GM23338 (cell line): ENCODE data around the gene RSPRY1. TPM values are rescaled to one million over a fixed set of nuclear protein-coding genes. Genes with fewer than 3 reads are reported as not detected.

Experiments used
- ATAC-seq: fragments of 200-7000 bp; cut with Tn5 transposase; 3 replicates; pipeline ENCODE4 v1.9.1; 2020
- DNase-seq: peaks from one replicate; pipeline ENCODE4 v3.0.0-alpha.2; 2015; ENCODE audit warnings: low spot score
- H2AFZ ChIP-seq: fragments of 200-600 bp; sonication (generic); 2 replicates; pipeline ENCODE4 v1.8.0; 2016; ENCODE audit warnings: antibody characterized with exemption, mild to moderate bottlenecking, moderate library complexity
- H3F3A ChIP-seq: fragments of 200-600 bp; sonication (generic); replicated peaks from 2 replicates; pipeline ENCODE4 v1.8.0; 2017; ENCODE audit warnings: antibody characterized with exemption, mixed run types, low read depth
- H3K27ac ChIP-seq: fragments of 200-600 bp; sonication (generic); 2 replicates; pipeline ENCODE4 v1.6.1; 2016; ENCODE audit warnings: low read depth
- H3K27me3 ChIP-seq: fragments of 200-600 bp; sonication (generic); 2 replicates; pipeline ENCODE4 v1.8.0; 2016; ENCODE audit warnings: mild to moderate bottlenecking, mixed run types, moderate library complexity; ENCODE audit not compliant: insufficient read depth
- H3K36me3 ChIP-seq: fragments of 200-600 bp; sonication (generic); 2 replicates; pipeline ENCODE4 v1.8.0; 2016; ENCODE audit warnings: mild to moderate bottlenecking; ENCODE audit not compliant: insufficient read depth
- H3K4me1 ChIP-seq: fragments of 200-600 bp; sonication (generic); 2 replicates; pipeline ENCODE4 v1.8.0; 2016; ENCODE audit warnings: mild to moderate bottlenecking, moderate library complexity; ENCODE audit not compliant: insufficient read depth
- H3K4me2 ChIP-seq: fragments of 200-600 bp; sonication (generic); 2 replicates; pipeline ENCODE4 v1.7.1; 2017; ENCODE audit warnings: mixed run types
- H3K4me3 ChIP-seq: fragments of 200-600 bp; sonication (generic); 2 replicates; pipeline ENCODE4 v1.6.1; 2016; ENCODE audit warnings: mixed run types
- H3K79me2 ChIP-seq: fragments of 200-600 bp; sonication (generic); replicated peaks from 2 replicates; pipeline ENCODE4 v1.8.0; 2017; ENCODE audit warnings: mild to moderate bottlenecking; ENCODE audit not compliant: insufficient read depth
- H3K9me2 ChIP-seq: fragments of 200-600 bp; sonication (generic); 2 replicates; pipeline ENCODE4 v1.8.0; 2017; ENCODE audit not compliant: insufficient read depth
- H4K20me1 ChIP-seq: fragments of 200-600 bp; sonication (generic); replicated peaks from 2 replicates; pipeline ENCODE4 v1.8.0; 2017; ENCODE audit warnings: mild to moderate bottlenecking; ENCODE audit not compliant: insufficient read depth
- H3K27ac Mint-ChIP-seq: 2 replicates; pipeline ENCODE4 v1.8.0; 2020; ENCODE audit warnings: inconsistent platforms, mild to moderate bottlenecking, moderate library complexity, mixed read lengths
- H3K27me3 Mint-ChIP-seq: 3 replicates; pipeline ENCODE4 v1.8.0; 2022; ENCODE audit warnings: low read depth, mild to moderate bottlenecking, moderate library complexity, mixed read lengths, inconsistent platforms; ENCODE audit not compliant: insufficient read depth, poor library complexity
- H3K36me3 Mint-ChIP-seq: 3 replicates; pipeline ENCODE4 v1.8.0; 2021; ENCODE audit warnings: low read depth, mild to moderate bottlenecking, inconsistent platforms, moderate library complexity, mixed read lengths
- H3K4me1 Mint-ChIP-seq: 3 replicates; pipeline ENCODE4 v1.8.0; 2020; ENCODE audit warnings: mild to moderate bottlenecking, inconsistent platforms, mixed read lengths
- H3K4me3 Mint-ChIP-seq: 3 replicates; pipeline ENCODE4 v1.8.0; 2021; ENCODE audit warnings: moderate library complexity, mild to moderate bottlenecking, inconsistent platforms, mixed read lengths
- H3K9me3 Mint-ChIP-seq: 3 replicates; pipeline ENCODE4 v1.8.0; 2020; ENCODE audit warnings: moderate library complexity, mild to moderate bottlenecking, inconsistent platforms, mixed read lengths
- EZH2 ChIP-seq: fragments of 200-600 bp; sonication (generic); IDR thresholded peaks from one replicate; pipeline ENCODE4 v1.8.0; 2017; ENCODE audit warnings: antibody characterized with exemption, mild to moderate bottlenecking, low read depth; ENCODE audit not compliant: unreplicated experiment
- JUNB ChIP-seq: IDR thresholded peaks from one replicate; pipeline ENCODE4 v1.6.1; 2016; ENCODE audit warnings: antibody characterized with exemption; ENCODE audit not compliant: unreplicated experiment
- NANOG ChIP-seq: IDR thresholded peaks from 2 replicates; pipeline ENCODE4 v1.6.1; 2016; ENCODE audit warnings: antibody characterized with exemption, borderline replicate concordance
- POLR2AphosphoS5 ChIP-seq: IDR thresholded peaks from 2 replicates; pipeline ENCODE4 v1.6.1; 2016; ENCODE audit warnings: antibody characterized with exemption, low read depth
- STAT1 ChIP-seq: IDR thresholded peaks from one replicate; pipeline ENCODE4 v1.6.1; 2016; ENCODE audit warnings: antibody characterized with exemption; ENCODE audit not compliant: unreplicated experiment
- ZNF114 ChIP-seq: fragments of 250-450 bp; sonication (Bioruptor Pico); IDR thresholded peaks from 2 replicates; pipeline ENCODE4 v1.5.0; 2020; ENCODE audit warnings: mild to moderate bottlenecking, moderate library complexity
- ZNF331 ChIP-seq: fragments of 250-450 bp; sonication (Bioruptor Pico); IDR thresholded peaks from 2 replicates; pipeline ENCODE4 v1.5.0; 2020; ENCODE audit warnings: low read depth, mild to moderate bottlenecking, moderate library complexity
- polyA plus RNA-seq: library from polyadenylated mRNA; unstranded; fragments of >200 nt; fragmentation: Nextera tagmentation; extraction: Ambion mirVana; gene quantifications from 2 replicates; pipeline ENCODE4 v1.2.1, GENCODE V29; 2016
- total RNA-seq: library from RNA; depleted of rRNA; stranded (reverse); fragments of >200 nt; shearing (Covaris generic); gene quantifications from 2 replicates; pipeline ENCODE4 v1.2.3, GENCODE V29; 2014
- TF ChIP-seq, protein P1 (sequence below): fragments of 250-450 bp; sonication (Bioruptor Pico); IDR thresholded peaks from 2 replicates; pipeline ENCODE4 v1.5.0; 2020; ENCODE audit warnings: mild to moderate bottlenecking, moderate library complexity
- TF ChIP-seq, protein P2 (sequence below), 2 experiments: fragments of 200-600 bp in 1 of 2; sonication (generic) in 1 of 2; conservative IDR thresholded peaks; 2 replicates each; pipeline versions ENCODE4 v1.5.1 to v1.6.1; 2016 to 2017; ENCODE audit warnings: antibody characterized with exemption in 2 of 2, low read depth in 2 of 2, mild to moderate bottlenecking in 2 of 2, moderate library complexity in 1 of 2

The RSPRY1 gene
- total and polyA plus RNA-seq, 2 experiments from 2014 or later = 25.8 to 35.9 TPM

DNA sequence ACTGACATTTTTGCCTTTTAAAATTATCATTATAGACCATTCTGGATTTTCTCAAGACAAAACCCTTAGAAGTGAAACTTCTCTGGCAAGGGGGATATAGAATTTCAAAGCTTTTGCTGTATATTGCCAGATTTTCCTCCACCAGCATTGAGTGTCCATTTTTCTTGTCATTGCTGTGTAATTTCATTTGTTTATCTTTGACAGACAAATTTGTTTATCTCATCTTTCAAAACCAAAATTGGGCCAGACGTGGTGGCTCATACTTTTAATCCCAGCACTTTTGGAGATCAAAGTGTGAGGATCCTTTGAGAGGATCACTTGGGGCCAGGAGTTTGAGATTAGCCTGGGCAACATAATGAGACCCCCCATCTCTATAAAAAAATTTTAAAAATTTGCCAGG, 43.0 kb downstream of the RSPRY1 start:
- no peak for DNase-seq
- H3K4me3 Mint-ChIP-seq = no peak overlapping the region
- Histone ChIP-seq H2AFZ (no peak overlapping the region), H3F3A (no peaks in the 10 kb centered on the region), H3K4me1 (no peaks in the 10 kb centered on the region), H3K4me2 (no peak overlapping the region), H3K27ac (no peak overlapping the region), H3K36me3 (peaks cover 22% of the 10 kb centered on the region), H4K20me1 (peaks cover 6% of the 10 kb centered on the region; the same call in 1 of the 2 replicates), H3K79me2 (no peaks in the 10 kb centered on the region), H3K4me3 (no peak overlapping the region), H3K9me2 (no peaks in the 10 kb centered on the region), H3K27me3 (no peaks in the 10 kb centered on the region)
- H3K36me3 Mint-ChIP-seq = peaks cover 46% of the 10 kb centered on the region
- H3K9me3 Mint-ChIP-seq = no peaks in the 10 kb centered on the region
- no peak overlapping the region for H3K27ac Mint-ChIP-seq
- no peak for ATAC-seq
- H3K4me1 Mint-ChIP-seq = no peaks in the 10 kb centered on the region
- no peaks in the 10 kb centered on the region for H3K27me3 Mint-ChIP-seq
- no peak for TF ChIP-seq JUNB

DNA sequence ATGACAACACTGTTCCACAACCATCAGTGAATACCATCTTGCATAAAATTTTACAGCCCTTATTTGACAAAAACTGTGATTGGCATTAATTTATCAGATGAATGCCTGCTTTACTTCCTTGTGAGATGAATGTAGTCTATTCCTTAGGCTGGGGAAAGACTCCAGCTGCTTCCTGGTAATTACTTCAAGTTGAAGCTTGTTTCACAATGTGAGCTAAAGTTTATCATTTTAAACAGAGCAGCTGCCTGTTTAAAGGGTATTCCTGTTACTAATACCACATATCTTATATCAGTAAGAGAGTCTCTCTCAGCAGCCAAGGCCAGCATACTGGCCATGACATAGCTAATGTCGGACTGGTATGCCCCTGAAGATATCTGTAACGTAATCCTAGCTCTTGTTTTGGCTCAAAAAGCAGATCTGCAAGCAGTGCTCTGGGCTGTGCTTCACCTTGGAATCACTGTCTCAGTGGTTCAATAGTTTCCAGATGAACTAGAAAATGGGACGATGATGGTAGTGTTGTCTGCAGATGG, 45.8 kb downstream of the RSPRY1 start:
- Histone ChIP-seq H4K20me1 (peaks cover 6% of the 10 kb centered on the region; the same call in 1 of the 2 replicates), H3K4me2 (no peak overlapping the region), H3K9me2 (no peaks in the 10 kb centered on the region), H3K4me3 (no peak overlapping the region), H3F3A (no peaks in the 10 kb centered on the region), H3K27ac (no peak overlapping the region), H3K4me1 (no peaks in the 10 kb centered on the region), H3K79me2 (no peaks in the 10 kb centered on the region), H3K36me3 (peaks cover 25% of the 10 kb centered on the region), H3K27me3 (no peaks in the 10 kb centered on the region), H2AFZ (no peak overlapping the region)
- no peak overlapping the region for H3K27ac Mint-ChIP-seq
- H3K27me3 Mint-ChIP-seq = peaks cover 1% of the 10 kb centered on the region
- DNase-seq = no peak
- H3K4me3 Mint-ChIP-seq = no peak overlapping the region
- H3K36me3 Mint-ChIP-seq = peaks cover 55% of the 10 kb centered on the region
- H3K4me1 Mint-ChIP-seq = no peaks in the 10 kb centered on the region
- TF ChIP-seq ZNF114 (no peak), POLR2AphosphoS5 (no peak), STAT1 (no peak), EZH2 (no peak), JUNB (no peak), ZNF331 (CRISPR knock-in tag) (no peak), NANOG (no peak)
- TF ChIP-seq, protein P1, sequence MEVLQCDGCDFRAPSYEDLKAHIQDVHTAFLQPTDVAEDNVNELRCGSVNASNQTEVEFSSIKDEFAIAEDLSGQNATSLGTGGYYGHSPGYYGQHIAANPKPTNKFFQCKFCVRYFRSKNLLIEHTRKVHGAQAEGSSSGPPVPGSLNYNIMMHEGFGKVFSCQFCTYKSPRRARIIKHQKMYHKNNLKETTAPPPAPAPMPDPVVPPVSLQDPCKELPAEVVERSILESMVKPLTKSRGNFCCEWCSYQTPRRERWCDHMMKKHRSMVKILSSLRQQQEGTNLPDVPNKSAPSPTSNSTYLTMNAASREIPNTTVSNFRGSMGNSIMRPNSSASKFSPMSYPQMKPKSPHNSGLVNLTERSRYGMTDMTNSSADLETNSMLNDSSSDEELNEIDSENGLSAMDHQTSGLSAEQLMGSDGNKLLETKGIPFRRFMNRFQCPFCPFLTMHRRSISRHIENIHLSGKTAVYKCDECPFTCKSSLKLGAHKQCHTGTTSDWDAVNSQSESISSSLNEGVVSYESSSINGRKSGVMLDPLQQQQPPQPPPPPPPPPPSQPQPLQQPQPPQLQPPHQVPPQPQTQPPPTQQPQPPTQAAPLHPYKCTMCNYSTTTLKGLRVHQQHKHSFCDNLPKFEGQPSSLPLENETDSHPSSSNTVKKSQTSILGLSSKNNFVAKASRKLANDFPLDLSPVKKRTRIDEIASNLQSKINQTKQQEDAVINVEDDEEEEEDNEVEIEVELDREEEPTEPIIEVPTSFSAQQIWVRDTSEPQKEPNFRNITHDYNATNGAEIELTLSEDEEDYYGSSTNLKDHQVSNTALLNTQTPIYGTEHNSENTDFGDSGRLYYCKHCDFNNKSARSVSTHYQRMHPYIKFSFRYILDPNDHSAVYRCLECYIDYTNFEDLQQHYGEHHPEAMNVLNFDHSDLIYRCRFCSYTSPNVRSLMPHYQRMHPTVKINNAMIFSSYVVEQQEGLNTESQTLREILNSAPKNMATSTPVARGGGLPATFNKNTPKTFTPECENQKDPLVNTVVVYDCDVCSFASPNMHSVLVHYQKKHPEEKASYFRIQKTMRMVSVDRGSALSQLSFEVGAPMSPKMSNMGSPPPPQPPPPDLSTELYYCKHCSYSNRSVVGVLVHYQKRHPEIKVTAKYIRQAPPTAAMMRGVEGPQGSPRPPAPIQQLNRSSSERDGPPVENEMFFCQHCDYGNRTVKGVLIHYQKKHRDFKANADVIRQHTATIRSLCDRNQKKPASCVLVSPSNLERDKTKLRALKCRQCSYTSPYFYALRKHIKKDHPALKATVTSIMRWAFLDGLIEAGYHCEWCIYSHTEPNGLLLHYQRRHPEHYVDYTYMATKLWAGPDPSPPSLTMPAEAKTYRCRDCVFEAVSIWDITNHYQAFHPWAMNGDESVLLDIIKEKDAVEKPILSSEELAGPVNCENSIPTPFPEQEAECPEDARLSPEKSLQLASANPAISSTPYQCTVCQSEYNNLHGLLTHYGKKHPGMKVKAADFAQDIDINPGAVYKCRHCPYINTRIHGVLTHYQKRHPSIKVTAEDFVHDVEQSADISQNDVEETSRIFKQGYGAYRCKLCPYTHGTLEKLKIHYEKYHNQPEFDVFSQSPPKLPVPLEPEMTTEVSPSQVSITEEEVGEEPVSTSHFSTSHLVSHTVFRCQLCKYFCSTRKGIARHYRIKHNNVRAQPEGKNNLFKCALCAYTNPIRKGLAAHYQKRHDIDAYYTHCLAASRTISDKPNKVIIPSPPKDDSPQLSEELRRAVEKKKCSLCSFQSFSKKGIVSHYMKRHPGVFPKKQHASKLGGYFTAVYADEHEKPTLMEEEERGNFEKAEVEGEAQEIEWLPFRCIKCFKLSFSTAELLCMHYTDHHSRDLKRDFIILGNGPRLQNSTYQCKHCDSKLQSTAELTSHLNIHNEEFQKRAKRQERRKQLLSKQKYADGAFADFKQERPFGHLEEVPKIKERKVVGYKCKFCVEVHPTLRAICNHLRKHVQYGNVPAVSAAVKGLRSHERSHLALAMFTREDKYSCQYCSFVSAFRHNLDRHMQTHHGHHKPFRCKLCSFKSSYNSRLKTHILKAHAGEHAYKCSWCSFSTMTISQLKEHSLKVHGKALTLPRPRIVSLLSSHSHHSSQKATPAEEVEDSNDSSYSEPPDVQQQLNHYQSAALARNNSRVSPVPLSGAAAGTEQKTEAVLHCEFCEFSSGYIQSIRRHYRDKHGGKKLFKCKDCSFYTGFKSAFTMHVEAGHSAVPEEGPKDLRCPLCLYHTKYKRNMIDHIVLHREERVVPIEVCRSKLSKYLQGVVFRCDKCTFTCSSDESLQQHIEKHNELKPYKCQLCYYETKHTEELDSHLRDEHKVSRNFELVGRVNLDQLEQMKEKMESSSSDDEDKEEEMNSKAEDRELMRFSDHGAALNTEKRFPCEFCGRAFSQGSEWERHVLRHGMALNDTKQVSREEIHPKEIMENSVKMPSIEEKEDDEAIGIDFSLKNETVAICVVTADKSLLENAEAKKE = no peak
- TF ChIP-seq, protein P2, sequence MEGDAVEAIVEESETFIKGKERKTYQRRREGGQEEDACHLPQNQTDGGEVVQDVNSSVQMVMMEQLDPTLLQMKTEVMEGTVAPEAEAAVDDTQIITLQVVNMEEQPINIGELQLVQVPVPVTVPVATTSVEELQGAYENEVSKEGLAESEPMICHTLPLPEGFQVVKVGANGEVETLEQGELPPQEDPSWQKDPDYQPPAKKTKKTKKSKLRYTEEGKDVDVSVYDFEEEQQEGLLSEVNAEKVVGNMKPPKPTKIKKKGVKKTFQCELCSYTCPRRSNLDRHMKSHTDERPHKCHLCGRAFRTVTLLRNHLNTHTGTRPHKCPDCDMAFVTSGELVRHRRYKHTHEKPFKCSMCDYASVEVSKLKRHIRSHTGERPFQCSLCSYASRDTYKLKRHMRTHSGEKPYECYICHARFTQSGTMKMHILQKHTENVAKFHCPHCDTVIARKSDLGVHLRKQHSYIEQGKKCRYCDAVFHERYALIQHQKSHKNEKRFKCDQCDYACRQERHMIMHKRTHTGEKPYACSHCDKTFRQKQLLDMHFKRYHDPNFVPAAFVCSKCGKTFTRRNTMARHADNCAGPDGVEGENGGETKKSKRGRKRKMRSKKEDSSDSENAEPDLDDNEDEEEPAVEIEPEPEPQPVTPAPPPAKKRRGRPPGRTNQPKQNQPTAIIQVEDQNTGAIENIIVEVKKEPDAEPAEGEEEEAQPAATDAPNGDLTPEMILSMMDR (conservative IDR thresholded peaks at IDR 0.05; ENCODE audit: low read depth in 2 of 2) = no peak
- no peak for ATAC-seq
- H3K9me3 Mint-ChIP-seq = no peaks in the 10 kb centered on the region
